Measurements from ENCODE around the gene RFFL.

DNA sequence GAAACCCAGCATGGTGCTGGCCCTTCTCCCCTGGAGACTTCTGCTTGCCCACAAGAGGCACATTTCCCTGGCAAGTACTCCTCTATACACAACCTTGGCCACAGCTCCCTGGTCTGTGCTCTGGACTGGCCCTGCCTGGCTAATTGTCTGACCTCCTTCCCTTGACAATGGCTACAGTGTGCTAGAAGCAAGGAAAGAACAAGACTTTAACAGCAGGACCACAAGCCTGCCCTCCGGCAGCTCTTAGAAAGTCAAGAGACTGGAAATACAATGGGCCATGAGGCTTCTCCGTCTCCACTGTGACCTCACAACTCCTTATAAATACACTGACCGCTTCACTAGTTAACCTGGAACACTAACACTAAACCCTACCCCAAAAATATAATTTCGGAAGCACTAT, 46.5 kb downstream of the RFFL start:
- no peak for TF ChIP-seq POLR2AphosphoS5 (IDR thresholded peaks at IDR 0.05; ENCODE audit: low read depth, low read length)
- TF ChIP-seq, protein P1, sequence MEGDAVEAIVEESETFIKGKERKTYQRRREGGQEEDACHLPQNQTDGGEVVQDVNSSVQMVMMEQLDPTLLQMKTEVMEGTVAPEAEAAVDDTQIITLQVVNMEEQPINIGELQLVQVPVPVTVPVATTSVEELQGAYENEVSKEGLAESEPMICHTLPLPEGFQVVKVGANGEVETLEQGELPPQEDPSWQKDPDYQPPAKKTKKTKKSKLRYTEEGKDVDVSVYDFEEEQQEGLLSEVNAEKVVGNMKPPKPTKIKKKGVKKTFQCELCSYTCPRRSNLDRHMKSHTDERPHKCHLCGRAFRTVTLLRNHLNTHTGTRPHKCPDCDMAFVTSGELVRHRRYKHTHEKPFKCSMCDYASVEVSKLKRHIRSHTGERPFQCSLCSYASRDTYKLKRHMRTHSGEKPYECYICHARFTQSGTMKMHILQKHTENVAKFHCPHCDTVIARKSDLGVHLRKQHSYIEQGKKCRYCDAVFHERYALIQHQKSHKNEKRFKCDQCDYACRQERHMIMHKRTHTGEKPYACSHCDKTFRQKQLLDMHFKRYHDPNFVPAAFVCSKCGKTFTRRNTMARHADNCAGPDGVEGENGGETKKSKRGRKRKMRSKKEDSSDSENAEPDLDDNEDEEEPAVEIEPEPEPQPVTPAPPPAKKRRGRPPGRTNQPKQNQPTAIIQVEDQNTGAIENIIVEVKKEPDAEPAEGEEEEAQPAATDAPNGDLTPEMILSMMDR (IDR thresholded peaks at IDR 0.05 in 2 of 3, conservative IDR thresholded peaks at IDR 0.05 in 1 of 3; ENCODE audit: borderline replicate concordance in 1 of 3, insufficient read depth in 1 of 3, low read depth in 2 of 3, low read length in 2 of 3), result no peak
- TF ChIP-seq MAX (IDR thresholded peaks at IDR 0.05), result no peak
- no peak for TF ChIP-seq ZFX (IDR thresholded peaks at IDR 0.05)
- no peak for TF ChIP-seq SIN3A (IDR thresholded peaks at IDR 0.05; ENCODE audit: low read depth)

All from HCT116 (cell line).